ENCODE data around the gene ACBD5.

- TF ChIP-seq POLR2AphosphoS5 (IDR thresholded peaks at IDR 0.05): no peak
- TF ChIP-seq POLR2A (IDR thresholded peaks at IDR 0.05): no peak
Observed at GRCh38 chr10:27230022-27230421, 10.6 kb downstream of the ACBD5 start.

Measured in stomach (tissue), 4 donors.